WTC11 (cell line): ENCODE results near the gene HOXA10. TPM values are rescaled to one million over a fixed set of nuclear protein-coding genes. Genes with fewer than 3 reads are reported as not detected.
A peak's percentile ranks its signal among the peaks of the same experiment; 100 is the strongest.

Experiments used
- ATAC-seq: fragments of 200-7000 bp; cut with Tn5 transposase; 2 replicates; pipeline ENCODE4 v1.10.0; 2021; ENCODE audit warnings: mild to moderate bottlenecking, moderate library complexity
- CTCF ChIA-PET: fragments of 300-600 bp; sonication (Branson Sonifier 250); formaldehyde crosslinking; loops from one replicate; lab custom pipeline; 2021; ENCODE audit warnings: antibody characterized with exemption; lab: Charles Lee
- POLR2A ChIA-PET: fragments of 350-600 bp; sonication (Branson Sonifier 250); formaldehyde crosslinking; loops from one replicate; lab custom pipeline; 2021; ENCODE audit warnings: antibody characterized with exemption; lab: Charles Lee
- DNase-seq: peaks from one replicate; pipeline ENCODE4 v3.0.0; 2021; ENCODE audit warnings: low spot score
- H3K27ac Mint-ChIP-seq: 2 replicates; pipeline ENCODE4 v1.8.0; 2021; ENCODE audit warnings: mixed read lengths
- H3K27me3 Mint-ChIP-seq: 2 replicates; pipeline ENCODE4 v1.8.0; 2021; ENCODE audit warnings: low read depth, mild to moderate bottlenecking, moderate library complexity, mixed read lengths
- H3K36me3 Mint-ChIP-seq: 2 replicates; pipeline ENCODE4 v1.8.0; 2021; ENCODE audit warnings: mixed read lengths
- H3K4me1 Mint-ChIP-seq: 2 replicates; pipeline ENCODE4 v1.8.0; 2022; ENCODE audit warnings: mixed read lengths
- H3K4me3 Mint-ChIP-seq: 2 replicates; pipeline ENCODE4 v1.8.0; 2021; ENCODE audit warnings: mild to moderate bottlenecking, moderate library complexity, mixed read lengths
- H3K9me3 Mint-ChIP-seq: 2 replicates; pipeline ENCODE4 v1.8.0; 2021; ENCODE audit warnings: mixed read lengths
- ATF1 ChIP-seq: sonication (generic); formaldehyde crosslinking; IDR thresholded peaks from 2 replicates; pipeline ENCODE4 v1.8.1; 2023; ENCODE audit warnings: mild to moderate bottlenecking, moderate library complexity, missing genetic modification reagents
- ATF6 ChIP-seq: sonication (generic); formaldehyde crosslinking; IDR thresholded peaks from 2 replicates; pipeline ENCODE4 v1.8.1; 2023; ENCODE audit warnings: mild to moderate bottlenecking, missing genetic modification reagents
- E2F5 ChIP-seq: sonication (generic); formaldehyde crosslinking; IDR thresholded peaks from 2 replicates; pipeline ENCODE4 v1.8.1; 2022; ENCODE audit warnings: mild to moderate bottlenecking, moderate library complexity, missing genetic modification reagents
- GABPB1 ChIP-seq: sonication (generic); formaldehyde crosslinking; IDR thresholded peaks from 2 replicates; pipeline ENCODE4 v1.8.1; 2023; ENCODE audit warnings: mild to moderate bottlenecking, missing genetic modification reagents
- GTF2I ChIP-seq: fragments of 250-450 bp; sonication (Bioruptor Pico); conservative IDR thresholded peaks from 2 replicates; pipeline ENCODE4 v1.4.0; 2021; ENCODE audit warnings: mild to moderate bottlenecking
- HMGA2 ChIP-seq: fragments of 250-450 bp; sonication (Bioruptor Pico); IDR thresholded peaks from 2 replicates; pipeline ENCODE4 v1.4.0; 2021; ENCODE audit warnings: mild to moderate bottlenecking, moderate library complexity
- NR2C2 ChIP-seq: sonication (generic); formaldehyde crosslinking; IDR thresholded peaks from 2 replicates; pipeline ENCODE4 v1.8.0; 2022; ENCODE audit warnings: mild to moderate bottlenecking, missing genetic modification reagents
- ZNF423 ChIP-seq: fragments of 250-450 bp; sonication (Bioruptor Pico); IDR thresholded peaks from 2 replicates; pipeline ENCODE4 v2.1.2; 2022; ENCODE audit warnings: mild to moderate bottlenecking, moderate library complexity
- ZNF532 ChIP-seq: fragments of 250-450 bp; sonication (Bioruptor Pico); IDR thresholded peaks from 2 replicates; pipeline ENCODE4 v1.9.0; 2021; ENCODE audit warnings: mild to moderate bottlenecking, borderline replicate concordance
- total RNA-seq: library from RNA; stranded (reverse); gene quantifications from 3 replicates; pipeline ENCODE4 v1.2.3, GENCODE V29; 2021
- TF ChIP-seq, protein P1 (sequence below): sonication (generic); formaldehyde crosslinking; conservative IDR thresholded peaks from 2 replicates; pipeline ENCODE4 v1.8.1; 2023; ENCODE audit warnings: mild to moderate bottlenecking, low read depth, missing genetic modification reagents, moderate library complexity
- TF ChIP-seq, protein P2 (sequence below): sonication (generic); formaldehyde crosslinking; IDR thresholded peaks from 2 replicates; pipeline ENCODE4 v1.8.0; 2022; ENCODE audit warnings: missing genetic modification reagents
- TF ChIP-seq, protein P3 (sequence below): fragments of 250-450 bp; sonication (Bioruptor Pico); IDR thresholded peaks from 2 replicates; pipeline ENCODE4 v1.9.0; 2021; ENCODE audit warnings: moderate library complexity, mild to moderate bottlenecking, inconsistent platforms, borderline replicate concordance

The HOXA10 gene
- total RNA-seq, 1 experiment from 2014 or later = 0.07 TPM

DNA sequence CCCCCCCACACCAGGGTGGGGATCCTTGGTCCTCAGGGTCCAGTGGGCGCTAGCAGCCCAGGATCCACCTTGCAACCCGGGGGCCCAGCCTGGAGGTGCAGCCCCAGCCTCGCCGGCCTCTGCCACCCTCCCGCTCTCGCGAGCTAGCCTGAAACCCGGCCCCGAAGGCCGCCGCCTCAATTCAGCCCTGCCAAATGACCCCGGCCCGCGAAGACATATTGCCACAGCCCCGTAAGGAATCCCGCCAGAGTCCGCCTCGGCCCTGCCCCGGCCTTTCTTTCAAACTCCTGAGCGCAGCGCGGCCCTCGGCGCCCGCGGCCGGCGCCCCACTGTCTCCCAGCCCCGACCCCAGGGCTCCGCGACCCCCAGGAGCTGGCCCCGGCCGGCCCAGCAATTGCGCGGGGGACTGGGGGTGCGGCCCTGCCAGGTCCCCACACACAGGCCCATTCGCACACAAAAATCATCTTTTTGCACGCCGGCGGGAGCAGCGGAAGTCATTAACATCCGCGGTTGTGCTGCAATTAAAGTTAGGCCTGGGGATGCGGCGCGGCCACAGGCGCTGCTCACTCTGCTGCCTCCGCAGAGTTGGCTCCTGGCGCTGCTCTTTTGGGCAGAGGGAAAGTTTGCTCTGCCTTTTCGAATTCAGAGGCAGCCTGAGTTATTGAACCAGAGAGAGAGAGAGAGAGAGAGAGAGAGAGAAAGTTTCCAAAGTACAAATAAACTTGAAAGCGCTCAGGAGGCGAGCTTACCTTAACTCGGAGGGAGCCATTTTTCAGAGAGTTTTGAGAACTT is 34.6 kb downstream of the HOXA10 start:
- peaks cover 21% of the 10 kb centered on the region for H3K4me1 Mint-ChIP-seq

GRCh38 chr7:27138985-27139333 is 35.2 kb downstream of the HOXA10 start:
- Mint-ChIP-seq H3K4me1 (peaks cover 21% of the 10 kb centered on the region), H3K27ac (no peak overlapping the region), H3K27me3 (peaks cover 100% of the 10 kb centered on the region), H3K36me3 (no peaks in the 10 kb centered on the region; the same call in 1 of the 2 replicates), H3K4me3 (peak overlapping the region; percentile 35; the same call in 1 of the 2 replicates), H3K9me3 (no peaks in the 10 kb centered on the region)
- DNase-seq (no peak), ATAC-seq (no peak)
- TF ChIP-seq ZNF423 (CRISPR knock-in tag) = no peak
- TF ChIP-seq E2F5 = no peak
- POLR2A ChIA-PET = no interaction called here
- CTCF ChIA-PET = interaction anchor here (0.6 kb wide), 1 partner anchor 101 kb away, joined by 3 read pairs; no protein-coding TSS in a partner anchor

More for the DNA sequence above, 34.6 kb downstream of the HOXA10 start:
- CTCF ChIA-PET = interaction anchor here (0.6 to 1.5 kb wide), 3 partner anchors 40 to 458 kb away, joined by 3 to 4 read pairs (median 3); no protein-coding TSS in a partner anchor
- peak overlapping the region; percentile 51 for H3K4me3 Mint-ChIP-seq
- peak; percentile 43 for DNase-seq
- H3K27ac Mint-ChIP-seq = no peak overlapping the region
- H3K27me3 Mint-ChIP-seq = peaks cover 100% of the 10 kb centered on the region
- TF ChIP-seq ATF1 (no peak), E2F5 (no peak), ATF6 (CRISPR knock-in tag) (no peak), HMGA2 (CRISPR knock-in tag) (no peak), GABPB1 (CRISPR knock-in tag) (no peak)
- TF ChIP-seq, all 79 proteins: peak for 0
- POLR2A ChIA-PET = no interaction called here
- no peaks in the 10 kb centered on the region for H3K9me3 Mint-ChIP-seq
- no peaks in the 10 kb centered on the region for H3K36me3 Mint-ChIP-seq
- peak; percentile 27 for ATAC-seq

DNA sequence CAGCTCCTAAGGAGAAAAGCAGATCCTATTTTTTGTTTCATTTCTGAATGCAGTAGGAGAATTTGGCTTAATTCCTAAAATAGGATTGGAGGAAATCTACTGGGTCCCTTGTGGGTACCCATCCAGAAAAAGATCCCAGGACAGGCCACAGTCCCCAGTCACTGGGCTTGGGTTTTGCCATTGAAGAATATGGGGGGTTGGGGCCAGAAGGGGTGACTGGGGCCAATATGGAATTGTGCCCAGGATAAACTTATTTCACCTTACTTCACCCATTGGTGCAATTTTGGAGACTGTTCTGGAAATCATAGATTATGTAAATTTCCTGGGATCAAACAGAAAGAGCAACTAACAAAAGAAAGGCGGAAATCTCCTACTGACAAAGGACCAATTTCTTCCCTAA is 35.6 kb downstream of the HOXA10 start:
- DNase-seq (no peak), ATAC-seq (no peak)
- Mint-ChIP-seq H3K27me3 (peaks cover 100% of the 10 kb centered on the region), H3K9me3 (no peaks in the 10 kb centered on the region), H3K4me3 (no peak overlapping the region), H3K27ac (no peak overlapping the region), H3K36me3 (no peaks in the 10 kb centered on the region; the same call in 1 of the 2 replicates), H3K4me1 (peaks cover 19% of the 10 kb centered on the region)
- ChIA-PET POLR2A (no interaction called here), CTCF (no interaction called here)
- TF ChIP-seq, protein P1, sequence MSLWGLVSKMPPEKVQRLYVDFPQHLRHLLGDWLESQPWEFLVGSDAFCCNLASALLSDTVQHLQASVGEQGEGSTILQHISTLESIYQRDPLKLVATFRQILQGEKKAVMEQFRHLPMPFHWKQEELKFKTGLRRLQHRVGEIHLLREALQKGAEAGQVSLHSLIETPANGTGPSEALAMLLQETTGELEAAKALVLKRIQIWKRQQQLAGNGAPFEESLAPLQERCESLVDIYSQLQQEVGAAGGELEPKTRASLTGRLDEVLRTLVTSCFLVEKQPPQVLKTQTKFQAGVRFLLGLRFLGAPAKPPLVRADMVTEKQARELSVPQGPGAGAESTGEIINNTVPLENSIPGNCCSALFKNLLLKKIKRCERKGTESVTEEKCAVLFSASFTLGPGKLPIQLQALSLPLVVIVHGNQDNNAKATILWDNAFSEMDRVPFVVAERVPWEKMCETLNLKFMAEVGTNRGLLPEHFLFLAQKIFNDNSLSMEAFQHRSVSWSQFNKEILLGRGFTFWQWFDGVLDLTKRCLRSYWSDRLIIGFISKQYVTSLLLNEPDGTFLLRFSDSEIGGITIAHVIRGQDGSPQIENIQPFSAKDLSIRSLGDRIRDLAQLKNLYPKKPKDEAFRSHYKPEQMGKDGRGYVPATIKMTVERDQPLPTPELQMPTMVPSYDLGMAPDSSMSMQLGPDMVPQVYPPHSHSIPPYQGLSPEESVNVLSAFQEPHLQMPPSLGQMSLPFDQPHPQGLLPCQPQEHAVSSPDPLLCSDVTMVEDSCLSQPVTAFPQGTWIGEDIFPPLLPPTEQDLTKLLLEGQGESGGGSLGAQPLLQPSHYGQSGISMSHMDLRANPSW (CRISPR knock-in tag) = no peak
- TF ChIP-seq ATF1 = no peak
- no peak for TF ChIP-seq GTF2I (CRISPR knock-in tag)
- TF ChIP-seq, protein P2, sequence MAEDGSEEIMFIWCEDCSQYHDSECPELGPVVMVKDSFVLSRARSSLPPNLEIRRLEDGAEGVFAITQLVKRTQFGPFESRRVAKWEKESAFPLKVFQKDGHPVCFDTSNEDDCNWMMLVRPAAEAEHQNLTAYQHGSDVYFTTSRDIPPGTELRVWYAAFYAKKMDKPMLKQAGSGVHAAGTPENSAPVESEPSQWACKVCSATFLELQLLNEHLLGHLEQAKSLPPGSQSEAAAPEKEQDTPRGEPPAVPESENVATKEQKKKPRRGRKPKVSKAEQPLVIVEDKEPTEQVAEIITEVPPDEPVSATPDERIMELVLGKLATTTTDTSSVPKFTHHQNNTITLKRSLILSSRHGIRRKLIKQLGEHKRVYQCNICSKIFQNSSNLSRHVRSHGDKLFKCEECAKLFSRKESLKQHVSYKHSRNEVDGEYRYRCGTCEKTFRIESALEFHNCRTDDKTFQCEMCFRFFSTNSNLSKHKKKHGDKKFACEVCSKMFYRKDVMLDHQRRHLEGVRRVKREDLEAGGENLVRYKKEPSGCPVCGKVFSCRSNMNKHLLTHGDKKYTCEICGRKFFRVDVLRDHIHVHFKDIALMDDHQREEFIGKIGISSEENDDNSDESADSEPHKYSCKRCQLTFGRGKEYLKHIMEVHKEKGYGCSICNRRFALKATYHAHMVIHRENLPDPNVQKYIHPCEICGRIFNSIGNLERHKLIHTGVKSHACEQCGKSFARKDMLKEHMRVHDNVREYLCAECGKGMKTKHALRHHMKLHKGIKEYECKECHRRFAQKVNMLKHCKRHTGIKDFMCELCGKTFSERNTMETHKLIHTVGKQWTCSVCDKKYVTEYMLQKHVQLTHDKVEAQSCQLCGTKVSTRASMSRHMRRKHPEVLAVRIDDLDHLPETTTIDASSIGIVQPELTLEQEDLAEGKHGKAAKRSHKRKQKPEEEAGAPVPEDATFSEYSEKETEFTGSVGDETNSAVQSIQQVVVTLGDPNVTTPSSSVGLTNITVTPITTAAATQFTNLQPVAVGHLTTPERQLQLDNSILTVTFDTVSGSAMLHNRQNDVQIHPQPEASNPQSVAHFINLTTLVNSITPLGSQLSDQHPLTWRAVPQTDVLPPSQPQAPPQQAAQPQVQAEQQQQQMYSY (CRISPR knock-in tag) = no peak
- TF ChIP-seq, protein P3, sequence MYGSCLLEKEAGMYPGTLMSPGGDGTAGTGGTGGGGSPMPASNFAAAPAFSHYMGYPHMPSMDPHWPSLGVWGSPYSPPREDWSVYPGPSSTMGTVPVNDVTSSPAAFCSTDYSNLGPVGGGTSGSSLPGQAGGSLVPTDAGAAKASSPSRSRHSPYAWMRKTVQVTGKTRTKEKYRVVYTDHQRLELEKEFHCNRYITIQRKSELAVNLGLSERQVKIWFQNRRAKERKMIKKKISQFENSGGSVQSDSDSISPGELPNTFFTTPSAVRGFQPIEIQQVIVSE = no peak
- TF ChIP-seq ZNF532 (CRISPR knock-in tag) = no peak
- no peak for TF ChIP-seq NR2C2 (CRISPR knock-in tag)
